ENCODE data around the gene VGLL4. TPM values are rescaled to one million over a fixed set of nuclear protein-coding genes. Genes with fewer than 3 reads are reported as not detected.

Gene VGLL4
- total RNA-seq, 2 donors from 2014 or later: 87.2 to 203 TPM

DNA sequence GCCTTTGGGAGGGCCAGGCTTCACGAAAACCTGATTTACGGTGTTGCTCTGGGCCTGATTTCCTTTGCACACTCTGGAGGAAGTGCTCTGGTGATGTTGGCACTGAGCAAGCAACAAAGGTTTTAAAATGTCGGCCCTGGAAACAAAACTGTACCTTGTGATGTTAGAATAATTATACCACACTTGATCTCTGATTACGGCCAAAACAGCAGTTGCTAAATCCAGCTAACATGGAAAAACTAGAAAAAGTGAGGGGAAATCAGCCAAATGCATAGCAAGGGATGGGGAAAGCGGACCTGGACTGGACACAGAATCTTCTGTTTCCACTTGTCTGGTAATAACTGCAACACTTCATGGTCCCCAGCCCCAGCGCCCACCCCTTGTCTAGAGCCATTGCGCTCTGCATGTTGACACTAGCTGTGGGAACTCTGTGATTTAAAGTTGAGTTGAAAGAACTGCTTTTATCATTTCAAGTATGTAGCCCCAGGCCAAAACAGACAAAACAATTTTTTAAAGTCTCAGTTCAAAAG lies 120.1 kb downstream of the VGLL4 start:
- Histone ChIP-seq H3K9me3 (no peaks in the 10 kb centered on the region), H3K27ac (peak overlapping the region; percentile 4 to 27), H3K36me3 (no peaks in the 10 kb centered on the region), H3K4me3 (no peak overlapping the region), H3K4me1 (replicated peaks) (no peaks in the 10 kb centered on the region), H3K27me3 (replicated peaks; ENCODE audit: insufficient read depth) (no peaks in the 10 kb centered on the region)
- TF ChIP-seq POLR2AphosphoS5 (IDR thresholded peaks at IDR 0.05) (no peak), POLR2A (IDR thresholded peaks at IDR 0.05) (no peak)
- TF ChIP-seq, protein P1, sequence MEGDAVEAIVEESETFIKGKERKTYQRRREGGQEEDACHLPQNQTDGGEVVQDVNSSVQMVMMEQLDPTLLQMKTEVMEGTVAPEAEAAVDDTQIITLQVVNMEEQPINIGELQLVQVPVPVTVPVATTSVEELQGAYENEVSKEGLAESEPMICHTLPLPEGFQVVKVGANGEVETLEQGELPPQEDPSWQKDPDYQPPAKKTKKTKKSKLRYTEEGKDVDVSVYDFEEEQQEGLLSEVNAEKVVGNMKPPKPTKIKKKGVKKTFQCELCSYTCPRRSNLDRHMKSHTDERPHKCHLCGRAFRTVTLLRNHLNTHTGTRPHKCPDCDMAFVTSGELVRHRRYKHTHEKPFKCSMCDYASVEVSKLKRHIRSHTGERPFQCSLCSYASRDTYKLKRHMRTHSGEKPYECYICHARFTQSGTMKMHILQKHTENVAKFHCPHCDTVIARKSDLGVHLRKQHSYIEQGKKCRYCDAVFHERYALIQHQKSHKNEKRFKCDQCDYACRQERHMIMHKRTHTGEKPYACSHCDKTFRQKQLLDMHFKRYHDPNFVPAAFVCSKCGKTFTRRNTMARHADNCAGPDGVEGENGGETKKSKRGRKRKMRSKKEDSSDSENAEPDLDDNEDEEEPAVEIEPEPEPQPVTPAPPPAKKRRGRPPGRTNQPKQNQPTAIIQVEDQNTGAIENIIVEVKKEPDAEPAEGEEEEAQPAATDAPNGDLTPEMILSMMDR (IDR thresholded peaks at IDR 0.05): no peak
- no peak for DNase-seq (ENCODE audit: low spot score)
- intact Hi-C loops (cut with DNase I): loop anchor here (10.0 kb wide), 1 partner anchor 139 kb away; no protein-coding TSS in a partner anchor
- 29% methylated on average over 7 of the region's 7 CpGs for WGBS

DNA sequence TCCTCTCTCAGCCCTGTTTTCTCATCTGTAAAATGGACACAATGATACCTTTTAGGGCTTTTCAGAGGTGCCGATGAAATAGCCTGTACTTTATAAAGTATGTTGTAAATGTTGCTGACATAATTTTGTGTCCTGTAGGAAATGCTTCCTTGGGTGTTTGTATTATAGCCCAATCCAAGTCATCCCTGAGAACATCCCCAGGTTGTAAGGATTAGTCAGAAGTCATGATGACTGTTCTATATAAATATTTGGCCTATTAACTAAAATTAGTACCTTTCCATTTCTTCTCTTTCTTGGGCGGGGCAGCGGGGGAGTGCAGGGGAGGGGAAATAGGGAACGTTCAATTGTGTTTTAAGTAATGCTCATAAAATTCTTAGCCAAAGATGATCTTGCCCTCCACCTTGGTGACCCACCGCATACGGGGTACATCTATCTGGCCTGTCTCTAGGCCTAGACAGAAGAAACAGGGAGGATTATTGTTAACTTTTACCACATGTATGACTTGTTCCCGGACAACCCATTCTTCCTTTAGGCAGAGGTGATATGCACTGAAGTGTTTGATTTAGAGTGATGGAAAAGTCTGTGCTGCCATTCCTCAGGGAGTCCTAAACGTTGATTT lies 120.7 kb downstream of the VGLL4 start:
- WGBS: 40% methylated on average over 8 of the region's 8 CpGs
- Histone ChIP-seq H3K27ac (peak overlapping the region; percentile 4 to 27), H3K9me3 (no peaks in the 10 kb centered on the region), H3K4me1 (replicated peaks) (no peaks in the 10 kb centered on the region), H3K4me3 (no peak overlapping the region), H3K36me3 (no peaks in the 10 kb centered on the region), H3K27me3 (replicated peaks; ENCODE audit: insufficient read depth) (no peaks in the 10 kb centered on the region)
- intact Hi-C loops (cut with DNase I): loop anchor here (10.0 kb wide), 1 partner anchor 138 kb away; no protein-coding TSS in a partner anchor
- DNase-seq (ENCODE audit: low spot score): no peak
- TF ChIP-seq POLR2AphosphoS5 (IDR thresholded peaks at IDR 0.05) (no peak), POLR2A (IDR thresholded peaks at IDR 0.05) (no peak)
- TF ChIP-seq, protein P1 (IDR thresholded peaks at IDR 0.05): no peak

DNA sequence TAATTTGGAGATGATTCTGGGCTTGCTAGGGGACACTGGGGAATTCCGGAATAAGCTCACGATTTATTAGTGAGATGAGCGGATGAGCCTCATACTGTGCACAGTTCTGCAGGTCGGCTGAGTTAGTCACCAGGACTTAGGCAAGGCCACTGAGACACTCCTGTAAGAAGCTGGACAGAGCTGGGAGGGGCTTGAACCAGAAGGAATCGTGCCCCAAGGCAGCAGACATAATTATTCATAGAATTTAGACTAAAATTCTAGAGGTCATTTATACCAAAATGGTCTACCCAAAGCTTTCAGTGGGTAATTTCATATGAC lies 121.4 kb downstream of the VGLL4 start:
- Histone ChIP-seq H3K9me3 (no peaks in the 10 kb centered on the region), H3K27me3 (replicated peaks; ENCODE audit: insufficient read depth) (no peaks in the 10 kb centered on the region), H3K36me3 (no peaks in the 10 kb centered on the region), H3K27ac (no peak overlapping the region), H3K4me1 (replicated peaks) (no peaks in the 10 kb centered on the region), H3K4me3 (no peak overlapping the region)
- DNase-seq (ENCODE audit: low spot score): no peak
- 85% methylated on average over 5 of the region's 5 CpGs for WGBS
- intact Hi-C loops (cut with DNase I): loop anchor here (10.0 kb wide), 1 partner anchor 138 kb away; no protein-coding TSS in a partner anchor
- TF ChIP-seq, protein P1 (IDR thresholded peaks at IDR 0.05): no peak
- no peak for TF ChIP-seq POLR2A (IDR thresholded peaks at IDR 0.05)
- TF ChIP-seq POLR2AphosphoS5 (IDR thresholded peaks at IDR 0.05): no peak

DNA sequence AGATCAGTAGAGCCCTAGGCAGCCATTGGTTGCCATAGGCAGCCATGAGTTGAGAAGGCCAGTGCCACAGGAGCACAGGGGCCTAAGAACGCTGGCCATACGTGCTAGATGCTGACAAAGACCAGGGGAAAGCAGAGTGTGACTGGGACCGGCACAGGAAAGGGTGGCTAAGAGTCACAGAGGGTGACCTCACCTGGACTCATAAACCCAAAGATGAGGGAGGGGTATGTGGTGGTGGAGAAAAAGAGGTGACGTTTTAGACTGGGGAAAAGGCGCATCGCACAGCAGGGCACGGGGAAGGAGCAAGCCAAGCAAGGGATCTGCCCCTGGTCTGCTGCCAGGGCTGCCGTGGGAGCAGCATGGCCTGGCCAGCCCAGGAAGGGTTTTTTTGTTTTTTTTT lies 122.5 kb downstream of the VGLL4 start:
- Histone ChIP-seq H3K9me3 (no peaks in the 10 kb centered on the region), H3K4me1 (replicated peaks) (no peaks in the 10 kb centered on the region), H3K27ac (no peak overlapping the region), H3K36me3 (no peaks in the 10 kb centered on the region), H3K27me3 (replicated peaks; ENCODE audit: insufficient read depth) (no peaks in the 10 kb centered on the region), H3K4me3 (no peak overlapping the region)
- 87% methylated on average over 8 of the region's 8 CpGs for WGBS
- intact Hi-C loops (cut with DNase I): loop anchor here (10.0 kb wide), 1 partner anchor 136 kb away; no protein-coding TSS in a partner anchor
- TF ChIP-seq, protein P1 (IDR thresholded peaks at IDR 0.05): no peak
- TF ChIP-seq POLR2AphosphoS5 (IDR thresholded peaks at IDR 0.05) (no peak), POLR2A (IDR thresholded peaks at IDR 0.05) (no peak)
- no peak for DNase-seq (ENCODE audit: low spot score)

DNA sequence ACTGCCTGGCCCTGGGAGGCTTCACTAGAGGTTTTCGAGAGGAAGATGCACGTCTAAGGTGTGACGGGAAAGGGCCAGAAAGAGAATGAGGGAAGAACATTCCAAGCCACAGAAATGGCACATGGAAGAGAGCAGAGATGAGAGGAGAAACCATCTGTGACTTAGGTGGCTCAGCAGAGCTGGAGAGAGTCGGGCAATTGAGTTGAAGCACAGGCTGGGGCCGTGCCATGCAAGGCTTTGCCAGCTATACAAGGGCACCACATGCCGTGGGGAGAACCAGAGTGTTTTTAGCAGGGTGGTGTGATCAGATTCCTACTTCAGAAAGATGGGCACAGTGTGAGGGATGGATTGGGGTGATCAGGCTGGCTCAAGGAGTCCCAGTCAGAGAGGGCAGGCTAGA lies 126.1 kb downstream of the VGLL4 start:
- intact Hi-C loops (cut with DNase I): no loop called here
- TF ChIP-seq, protein P1 (IDR thresholded peaks at IDR 0.05): no peak
- TF ChIP-seq POLR2A (IDR thresholded peaks at IDR 0.05) (no peak), POLR2AphosphoS5 (IDR thresholded peaks at IDR 0.05) (no peak)
- WGBS: 97% methylated on average over 6 of the region's 6 CpGs
- no peaks in the 10 kb centered on the region for H3K27me3 ChIP-seq (replicated peaks; ENCODE audit: insufficient read depth)
- no peak for DNase-seq (ENCODE audit: low spot score)
- no peak overlapping the region for H3K27ac ChIP-seq
- H3K9me3 ChIP-seq: no peaks in the 10 kb centered on the region
- H3K36me3 ChIP-seq: no peaks in the 10 kb centered on the region
- H3K4me1 ChIP-seq (replicated peaks): no peaks in the 10 kb centered on the region
- H3K4me3 ChIP-seq: no peak overlapping the region

All from prostate gland (tissue), 2 donors.